ENCODE data around the gene KLK2. TPM values are rescaled to one million over a fixed set of nuclear protein-coding genes. Genes with fewer than 3 reads are reported as not detected.

Gene KLK2
- total and polyA plus RNA-seq, 7 experiments from 2014 or later = not detected

- CTCF ChIA-PET = no interaction called here
- peaks cover 31 to 61% (median 45%) of the 10 kb centered on the region in 5 donors for H3K27me3 Mint-ChIP-seq
Measured at GRCh38 chr19:50832666-50833065, 40.6 kb upstream of the KLK2 start.

DNA sequence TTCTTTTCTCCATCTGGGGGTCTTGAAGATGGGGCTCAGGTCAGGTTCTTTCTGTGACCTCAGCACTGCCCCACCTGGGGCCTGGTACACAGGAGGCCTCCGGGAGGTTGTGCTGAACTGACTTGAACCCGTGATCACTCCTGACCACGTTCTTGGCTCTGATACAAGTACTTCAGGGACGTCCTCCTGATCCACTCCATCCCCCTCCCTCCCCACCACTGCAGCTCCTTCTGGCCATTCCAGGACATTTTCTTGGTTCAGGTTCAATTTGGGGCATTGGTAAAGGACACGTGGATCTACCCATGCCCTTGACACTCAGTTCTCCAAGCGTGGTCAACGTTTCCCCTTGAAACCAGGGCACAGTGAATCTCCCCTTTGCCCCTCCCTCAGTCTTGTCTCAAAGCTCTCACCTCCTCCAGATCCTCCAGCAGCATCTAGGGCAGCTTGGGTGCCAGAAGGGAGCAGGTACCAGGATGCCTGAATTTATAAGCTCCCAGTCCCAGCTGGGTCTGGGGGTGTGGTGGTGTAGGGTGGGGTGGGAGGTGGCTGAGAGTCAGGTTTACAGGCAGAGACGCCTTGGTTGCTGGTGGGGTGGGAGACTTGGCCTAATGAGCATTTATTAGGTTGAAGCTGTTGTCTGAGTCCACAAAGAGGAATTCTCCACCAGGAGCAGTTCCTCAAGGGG lies 40.0 kb upstream of the KLK2 start, which contains the start of gene KLK15:
Gene KLK15 (minus strand): TSS at position 458 of the 685 bp plus-strand sequence. CDS start 2,082 bp downstream, outside the sequence.
- peaks cover 31 to 60% (median 43%) of the 10 kb centered on the region in 5 donors for H3K27me3 Mint-ChIP-seq
- Histone ChIP-seq H3K4me3 (ENCODE audit: low read length) (no peak within 1 kb of the TSS), H3K27me3 (ENCODE audit: control insufficient read depth in 2 of 2, insufficient read depth in 2 of 2, low read length in 2 of 2) (peaks cover 0 to 7% of the 10 kb centered on the region in 2 donors), H3K4me1 (ENCODE audit: control insufficient read depth in 2 of 2, insufficient read depth in 2 of 2, low read length in 2 of 2) (peaks cover 4 to 8% of the 10 kb centered on the region in 2 donors), H3K36me3 (ENCODE audit: control insufficient read depth in 2 of 3, insufficient read depth in 3 of 3, low read length in 3 of 3) (no peaks in the 10 kb centered on the region), H3K27ac (ENCODE audit: low read depth, low read length) (no peak within 1 kb of the TSS), H3K9me3 (ENCODE audit: control insufficient read depth in 2 of 3, low read length in 3 of 3) (no peaks in the 10 kb centered on the region)
- intact Hi-C loops (cut with micrococcal nuclease) = no loop called here
- ChIA-PET CTCF (no interaction called here), POLR2A (no interaction called here)
- H3K36me3 Mint-ChIP-seq = no peaks in the 10 kb centered on the region
- H3K9me3 Mint-ChIP-seq = peaks cover 0 to 2% (median 0%) of the 10 kb centered on the region in 11 donors
- ATAC-seq (no peak), DNase-seq (no peak)
- peaks cover 5 to 23% (median 11%) of the 10 kb centered on the region in 7 donors for H3K4me1 Mint-ChIP-seq
- H3K27ac Mint-ChIP-seq = peak within 1 kb of the TSS in 1 of 9 donors; percentile 87
- H3K4me3 Mint-ChIP-seq = peak within 1 kb of the TSS in 1 of 10 donors; percentile 10

More at GRCh38 chr19:50832666-50833065, 40.6 kb upstream of the KLK2 start:
- no peaks in the 10 kb centered on the region for H3K9me3 ChIP-seq (ENCODE audit: control insufficient read depth in 2 of 3, low read length in 3 of 3)
- no peak overlapping the region for H3K4me3 ChIP-seq (ENCODE audit: low read length)
- Mint-ChIP-seq H3K4me3 (no peak overlapping the region), H3K4me1 (peaks cover 5 to 20% (median 11%) of the 10 kb centered on the region in 7 donors), H3K9me3 (peaks cover 0 to 2% (median 0%) of the 10 kb centered on the region in 11 donors), H3K27ac (peak overlapping the region in 1 of 9 donors; percentile 87), H3K36me3 (no peaks in the 10 kb centered on the region)
- POLR2A ChIA-PET = no interaction called here
- peaks cover 0 to 7% of the 10 kb centered on the region in 2 donors for H3K27me3 ChIP-seq (ENCODE audit: control insufficient read depth in 2 of 2, insufficient read depth in 2 of 2, low read length in 2 of 2)
- H3K27ac ChIP-seq (ENCODE audit: low read depth, low read length) = no peak overlapping the region
- intact Hi-C loops (cut with micrococcal nuclease) = no loop called here
- ATAC-seq (no peak), DNase-seq (no peak)
- H3K4me1 ChIP-seq (ENCODE audit: control insufficient read depth in 2 of 2, insufficient read depth in 2 of 2, low read length in 2 of 2) = peaks cover 4 to 8% of the 10 kb centered on the region in 2 donors
- H3K36me3 ChIP-seq (ENCODE audit: control insufficient read depth in 2 of 3, insufficient read depth in 3 of 3, low read length in 3 of 3) = no peaks in the 10 kb centered on the region

GRCh38 chr19:50833802-50834167 lies 39.5 kb upstream of the KLK2 start:
- Histone ChIP-seq H3K4me3 (ENCODE audit: low read length) (no peak overlapping the region), H3K4me1 (ENCODE audit: control insufficient read depth in 2 of 2, insufficient read depth in 2 of 2, low read length in 2 of 2) (peaks cover 4 to 8% of the 10 kb centered on the region in 2 donors), H3K27me3 (ENCODE audit: control insufficient read depth in 2 of 2, insufficient read depth in 2 of 2, low read length in 2 of 2) (peaks cover 0 to 7% of the 10 kb centered on the region in 2 donors), H3K36me3 (ENCODE audit: control insufficient read depth in 2 of 3, insufficient read depth in 3 of 3, low read length in 3 of 3) (no peaks in the 10 kb centered on the region), H3K9me3 (ENCODE audit: control insufficient read depth in 2 of 3, low read length in 3 of 3) (no peaks in the 10 kb centered on the region), H3K27ac (ENCODE audit: low read depth, low read length) (no peak overlapping the region)
- H3K36me3 Mint-ChIP-seq = no peaks in the 10 kb centered on the region
- peaks cover 5 to 25% (median 11%) of the 10 kb centered on the region in 7 donors for H3K4me1 Mint-ChIP-seq
- ChIA-PET POLR2A (no interaction called here), CTCF (no interaction called here)
- H3K27me3 Mint-ChIP-seq = peaks cover 31 to 62% (median 45%) of the 10 kb centered on the region in 5 donors
- ATAC-seq = no peak
- H3K27ac Mint-ChIP-seq = no peak overlapping the region
- peak overlapping the region in 1 of 10 donors; percentile 10 for H3K4me3 Mint-ChIP-seq
- intact Hi-C loops (cut with micrococcal nuclease) = no loop called here
- no peak for DNase-seq
- H3K9me3 Mint-ChIP-seq = peaks cover 0 to 2% (median 0%) of the 10 kb centered on the region in 11 donors

GRCh38 chr19:50835103-50835784 lies 38.0 kb upstream of the KLK2 start:
- peaks cover 5 to 25% (median 11%) of the 10 kb centered on the region in 7 donors for H3K4me1 Mint-ChIP-seq
- intact Hi-C loops (cut with micrococcal nuclease) = no loop called here
- Histone ChIP-seq H3K4me1 (ENCODE audit: control insufficient read depth in 2 of 2, insufficient read depth in 2 of 2, low read length in 2 of 2) (peaks cover 4 to 8% of the 10 kb centered on the region in 2 donors), H3K9me3 (ENCODE audit: control insufficient read depth in 2 of 3, low read length in 3 of 3) (no peaks in the 10 kb centered on the region), H3K27me3 (ENCODE audit: control insufficient read depth in 2 of 2, insufficient read depth in 2 of 2, low read length in 2 of 2) (peaks cover 0 to 7% of the 10 kb centered on the region in 2 donors), H3K4me3 (ENCODE audit: low read length) (peak overlapping the region; percentile 51), H3K27ac (ENCODE audit: low read depth, low read length) (no peak overlapping the region), H3K36me3 (ENCODE audit: control insufficient read depth in 2 of 3, insufficient read depth in 3 of 3, low read length in 3 of 3) (no peaks in the 10 kb centered on the region)
- no peak overlapping the region for H3K27ac Mint-ChIP-seq
- H3K27me3 Mint-ChIP-seq = peaks cover 31 to 61% (median 45%) of the 10 kb centered on the region in 5 donors
- peaks cover 0 to 2% (median 0%) of the 10 kb centered on the region in 11 donors for H3K9me3 Mint-ChIP-seq
- ChIA-PET CTCF (no interaction called here), POLR2A (no interaction called here)
- ATAC-seq (no peak), DNase-seq (no peak)
- peak overlapping the region; percentile 68 to 94 (median 82) for H3K4me3 Mint-ChIP-seq
- no peaks in the 10 kb centered on the region for H3K36me3 Mint-ChIP-seq

GRCh38 chr19:50835785-50836542 lies 37.3 kb upstream of the KLK2 start:
- H3K36me3 ChIP-seq (ENCODE audit: control insufficient read depth in 2 of 3, insufficient read depth in 3 of 3, low read length in 3 of 3) = no peaks in the 10 kb centered on the region
- H3K4me1 ChIP-seq (ENCODE audit: control insufficient read depth in 2 of 2, insufficient read depth in 2 of 2, low read length in 2 of 2) = peaks cover 4 to 8% of the 10 kb centered on the region in 2 donors
- no peaks in the 10 kb centered on the region for H3K36me3 Mint-ChIP-seq
- no peaks in the 10 kb centered on the region for H3K9me3 ChIP-seq (ENCODE audit: control insufficient read depth in 2 of 3, low read length in 3 of 3)
- intact Hi-C loops (cut with micrococcal nuclease) = loop anchor here in 1 of 2 donors (1.0 kb wide), 1 partner anchor 32 kb away; no protein-coding TSS in a partner anchor
- peak overlapping the region; percentile 78 to 94 (median 87) for H3K4me3 Mint-ChIP-seq
- H3K27ac ChIP-seq (ENCODE audit: low read depth, low read length) = no peak overlapping the region
- ChIA-PET CTCF (no interaction called here), POLR2A (no interaction called here)
- DNase-seq = peak; percentile 18 to 90 (median 43)
- H3K4me1 Mint-ChIP-seq = peaks cover 5 to 25% (median 11%) of the 10 kb centered on the region in 7 donors
- peaks cover 30 to 61% (median 45%) of the 10 kb centered on the region in 5 donors for H3K27me3 Mint-ChIP-seq
- ATAC-seq = peak; percentile 86
- peaks cover 0 to 3% of the 10 kb centered on the region in 2 donors for H3K27me3 ChIP-seq (ENCODE audit: control insufficient read depth in 2 of 2, insufficient read depth in 2 of 2, low read length in 2 of 2)
- H3K4me3 ChIP-seq (ENCODE audit: low read length) = peak overlapping the region; percentile 51
- no peak overlapping the region for H3K27ac Mint-ChIP-seq
- peaks cover 0 to 7% (median 0%) of the 10 kb centered on the region in 11 donors for H3K9me3 Mint-ChIP-seq

DNA sequence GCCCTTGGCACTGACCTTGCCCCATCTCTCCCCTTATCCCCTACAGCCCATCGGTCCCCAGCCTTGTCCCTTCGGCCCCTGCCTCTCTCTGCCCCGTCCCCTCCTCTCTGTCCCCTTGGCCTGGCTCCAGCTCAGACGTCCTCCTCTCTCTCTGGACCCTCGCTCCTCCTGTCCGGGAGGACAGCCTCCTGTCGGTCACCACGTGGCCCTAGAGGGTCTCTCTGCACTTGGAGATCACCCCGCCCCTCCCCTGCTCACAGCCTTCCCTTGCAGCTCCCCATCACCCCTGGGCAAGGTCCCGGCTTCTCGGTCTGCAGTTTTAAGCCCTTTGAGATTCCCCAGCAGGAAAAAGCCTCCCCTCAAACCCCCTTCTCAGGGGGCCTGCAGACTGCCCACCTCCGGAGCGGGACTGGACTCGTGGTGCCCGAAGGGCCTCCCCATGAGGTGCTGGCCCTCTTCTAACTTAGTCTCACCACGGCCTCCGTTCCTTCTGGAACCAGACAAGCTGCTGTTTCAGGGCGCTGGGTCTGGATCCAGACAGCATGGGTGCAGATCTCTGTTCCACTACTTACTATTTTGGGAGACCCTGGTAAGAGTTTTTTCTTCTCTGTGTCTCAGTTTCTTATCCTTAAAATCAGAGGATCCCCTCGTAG lies 36.6 kb upstream of the KLK2 start:
- Histone ChIP-seq H3K4me1 (ENCODE audit: control insufficient read depth in 2 of 2, insufficient read depth in 2 of 2, low read length in 2 of 2) (peaks cover 4 to 8% of the 10 kb centered on the region in 2 donors), H3K4me3 (ENCODE audit: low read length) (no peak overlapping the region), H3K9me3 (ENCODE audit: control insufficient read depth in 2 of 3, low read length in 3 of 3) (no peaks in the 10 kb centered on the region), H3K27ac (ENCODE audit: low read depth, low read length) (no peak overlapping the region), H3K36me3 (ENCODE audit: control insufficient read depth in 2 of 3, insufficient read depth in 3 of 3, low read length in 3 of 3) (no peaks in the 10 kb centered on the region), H3K27me3 (ENCODE audit: control insufficient read depth in 2 of 2, insufficient read depth in 2 of 2, low read length in 2 of 2) (peaks cover 0 to 3% of the 10 kb centered on the region in 2 donors)
- intact Hi-C loops (cut with micrococcal nuclease) = loop anchor here in 1 of 2 donors (1.0 kb wide), 1 partner anchor 32 kb away; no protein-coding TSS in a partner anchor
- DNase-seq (no peak), ATAC-seq (no peak)
- H3K4me3 Mint-ChIP-seq = peak overlapping the region in 9 of 10 donors; percentile 78 to 94 (median 87)
- no peak overlapping the region for H3K27ac Mint-ChIP-seq
- peaks cover 5 to 25% (median 11%) of the 10 kb centered on the region in 7 donors for H3K4me1 Mint-ChIP-seq
- peaks cover 29 to 60% (median 45%) of the 10 kb centered on the region in 5 donors for H3K27me3 Mint-ChIP-seq
- H3K9me3 Mint-ChIP-seq = peaks cover 0 to 14% (median 5%) of the 10 kb centered on the region in 11 donors
- ChIA-PET CTCF (no interaction called here), POLR2A (interaction anchor here (0.6 kb wide), 1 partner anchor 462 kb away, joined by 3 read pairs; no protein-coding TSS in a partner anchor)
- no peaks in the 10 kb centered on the region for H3K36me3 Mint-ChIP-seq
